SK-N-SH treated with all-trans-retinoic acid at 6 μM for 48 hours (cell line): Measurements from ENCODE around the gene SETD3.

Source experiments
- ATAC-seq: fragments of 200-7000 bp; cut with Tn5 transposase; 3 replicates; pipeline ENCODE4 v1.9.1; 2020; ENCODE audit warnings: mild to moderate bottlenecking, moderate library complexity
- BACH2 ChIP-seq: fragments of 250-450 bp; sonication (Bioruptor Pico); IDR thresholded peaks from 2 replicates; pipeline ENCODE4 v1.9.0; 2021; ENCODE audit warnings: mild to moderate bottlenecking, borderline replicate concordance
- CSDC2 ChIP-seq: fragments of 250-450 bp; sonication (Bioruptor Pico); IDR thresholded peaks from 2 replicates; pipeline ENCODE4 v1.5.0; 2020; ENCODE audit warnings: mild to moderate bottlenecking, moderate library complexity
- ESRRG ChIP-seq: fragments of 250-450 bp; sonication (Bioruptor Pico); IDR thresholded peaks from 2 replicates; pipeline ENCODE4 v1.6.1; 2021; ENCODE audit warnings: mild to moderate bottlenecking
- GLIS3 ChIP-seq: fragments of 250-450 bp; sonication (Bioruptor Pico); IDR thresholded peaks from 2 replicates; pipeline ENCODE4 v1.5.0; 2020; ENCODE audit warnings: mild to moderate bottlenecking, moderate library complexity
- ISL1 ChIP-seq: fragments of 250-450 bp; sonication (Bioruptor Pico); IDR thresholded peaks from 2 replicates; pipeline ENCODE4 v2.1.2; 2022; ENCODE audit warnings: mild to moderate bottlenecking, moderate library complexity
- OSR1 ChIP-seq: fragments of 250-450 bp; sonication (Bioruptor Pico); IDR thresholded peaks from 2 replicates; pipeline ENCODE4 v1.8.0; 2022; ENCODE audit warnings: moderate library complexity, mild to moderate bottlenecking, inconsistent platforms
- PPARA ChIP-seq: fragments of 250-450 bp; sonication (Bioruptor Pico); IDR thresholded peaks from 2 replicates; pipeline ENCODE4 v1.5.0; 2020; ENCODE audit warnings: mild to moderate bottlenecking, borderline replicate concordance
- RARB ChIP-seq: fragments of 250-450 bp; sonication (Bioruptor Pico); IDR thresholded peaks from 2 replicates; pipeline ENCODE4 v1.8.0; 2021; ENCODE audit warnings: mild to moderate bottlenecking, moderate library complexity
- SNAI2 ChIP-seq: fragments of 250-450 bp; sonication (Bioruptor Pico); IDR thresholded peaks from 2 replicates; pipeline ENCODE4 v1.5.0; 2020; ENCODE audit warnings: mild to moderate bottlenecking, moderate library complexity
- TCF4 ChIP-seq: fragments of 250-450 bp; sonication (Bioruptor Pico); IDR thresholded peaks from 2 replicates; pipeline ENCODE4 v1.8.0; 2021; ENCODE audit warnings: mild to moderate bottlenecking, moderate library complexity, borderline replicate concordance
- ZC3H10 ChIP-seq: fragments of 250-450 bp; sonication (Bioruptor Pico); IDR thresholded peaks from 2 replicates; pipeline ENCODE4 v1.5.1; 2021; ENCODE audit warnings: mild to moderate bottlenecking, moderate library complexity
- ZFP3 ChIP-seq: fragments of 250-450 bp; sonication (Bioruptor Pico); IDR thresholded peaks from 2 replicates; pipeline ENCODE4 v1.5.0; 2020; ENCODE audit warnings: mild to moderate bottlenecking, moderate library complexity
- ZFP30 ChIP-seq: fragments of 450-650 bp; formaldehyde crosslinking; IDR thresholded peaks from 2 replicates; pipeline ENCODE4 v1.5.0; 2022; ENCODE audit warnings: mild to moderate bottlenecking, moderate library complexity
- ZNF565 ChIP-seq: fragments of 450-650 bp; formaldehyde crosslinking; conservative IDR thresholded peaks from 2 replicates; pipeline ENCODE4 v1.5.0; 2020; ENCODE audit warnings: low read depth, mild to moderate bottlenecking, moderate library complexity
- ZNF8 ChIP-seq: fragments of 450-650 bp; formaldehyde crosslinking; IDR thresholded peaks from 2 replicates; pipeline ENCODE4 v1.5.0; 2020; ENCODE audit warnings: mild to moderate bottlenecking, moderate library complexity
- TF ChIP-seq, protein P1 (sequence below): fragments of 250-450 bp; sonication (Bioruptor Pico); IDR thresholded peaks from 2 replicates; pipeline ENCODE4 v1.5.1; 2020; ENCODE audit warnings: low read depth, mild to moderate bottlenecking, moderate library complexity
- TF ChIP-seq, protein P2 (sequence below): fragments of 250-450 bp; sonication (Bioruptor Pico); IDR thresholded peaks from 2 replicates; pipeline ENCODE4 v1.8.0; 2020; ENCODE audit warnings: mild to moderate bottlenecking, moderate library complexity, borderline replicate concordance
- TF ChIP-seq, protein P3 (sequence below): fragments of 250-450 bp; sonication (Bioruptor Pico); IDR thresholded peaks from 2 replicates; pipeline ENCODE4 v1.8.0; 2021; ENCODE audit warnings: low read depth, mild to moderate bottlenecking, moderate library complexity, borderline replicate concordance
- TF ChIP-seq, protein P4 (sequence below): fragments of 250-450 bp; sonication (Bioruptor Pico); IDR thresholded peaks from 2 replicates; pipeline ENCODE4 v1.5.0; 2020; ENCODE audit warnings: mild to moderate bottlenecking, moderate library complexity
- TF ChIP-seq, protein P5 (sequence below): fragments of 250-450 bp; sonication (Bioruptor Pico); IDR thresholded peaks from 2 replicates; pipeline ENCODE4 v1.5.1; 2021; ENCODE audit warnings: mild to moderate bottlenecking, moderate library complexity

The SETD3 gene

DNA sequence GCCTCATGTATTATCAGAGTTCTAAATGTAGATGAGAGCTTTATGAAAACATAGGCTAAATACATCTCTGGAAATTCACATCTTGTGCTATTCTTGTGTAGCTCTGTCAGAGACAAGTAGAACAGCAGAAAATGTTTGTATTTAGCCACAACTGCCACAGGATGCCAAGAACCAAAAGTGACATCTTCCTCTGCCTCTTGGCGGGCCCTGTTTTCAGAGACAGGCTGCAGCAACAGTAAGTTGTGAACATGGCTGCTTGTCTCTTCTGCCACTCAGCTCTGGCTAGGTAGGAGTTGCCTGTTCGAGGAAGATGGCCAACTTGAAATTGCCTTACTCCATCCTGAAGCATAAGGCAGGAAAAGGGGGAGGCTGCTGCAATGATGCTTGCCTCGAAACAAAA is 30.4 kb downstream of the SETD3 start:
- ATAC-seq, result no peak
- TF ChIP-seq OSR1, result no peak
- TF ChIP-seq BACH2 (CRISPR knock-in tag), result no peak
- TF ChIP-seq PPARA (CRISPR knock-in tag), result no peak
- no peak for TF ChIP-seq ESRRG (CRISPR knock-in tag)
- TF ChIP-seq, protein P1, sequence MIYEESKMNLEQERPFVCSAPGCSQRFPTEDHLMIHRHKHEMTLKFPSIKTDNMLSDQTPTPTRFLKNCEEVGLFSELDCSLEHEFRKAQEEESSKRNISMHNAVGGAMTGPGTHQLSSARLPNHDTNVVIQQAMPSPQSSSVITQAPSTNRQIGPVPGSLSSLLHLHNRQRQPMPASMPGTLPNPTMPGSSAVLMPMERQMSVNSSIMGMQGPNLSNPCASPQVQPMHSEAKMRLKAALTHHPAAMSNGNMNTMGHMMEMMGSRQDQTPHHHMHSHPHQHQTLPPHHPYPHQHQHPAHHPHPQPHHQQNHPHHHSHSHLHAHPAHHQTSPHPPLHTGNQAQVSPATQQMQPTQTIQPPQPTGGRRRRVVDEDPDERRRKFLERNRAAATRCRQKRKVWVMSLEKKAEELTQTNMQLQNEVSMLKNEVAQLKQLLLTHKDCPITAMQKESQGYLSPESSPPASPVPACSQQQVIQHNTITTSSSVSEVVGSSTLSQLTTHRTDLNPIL (CRISPR knock-in tag), result no peak
- no peak for TF ChIP-seq TCF4 (CRISPR knock-in tag)
- TF ChIP-seq, protein P2, sequence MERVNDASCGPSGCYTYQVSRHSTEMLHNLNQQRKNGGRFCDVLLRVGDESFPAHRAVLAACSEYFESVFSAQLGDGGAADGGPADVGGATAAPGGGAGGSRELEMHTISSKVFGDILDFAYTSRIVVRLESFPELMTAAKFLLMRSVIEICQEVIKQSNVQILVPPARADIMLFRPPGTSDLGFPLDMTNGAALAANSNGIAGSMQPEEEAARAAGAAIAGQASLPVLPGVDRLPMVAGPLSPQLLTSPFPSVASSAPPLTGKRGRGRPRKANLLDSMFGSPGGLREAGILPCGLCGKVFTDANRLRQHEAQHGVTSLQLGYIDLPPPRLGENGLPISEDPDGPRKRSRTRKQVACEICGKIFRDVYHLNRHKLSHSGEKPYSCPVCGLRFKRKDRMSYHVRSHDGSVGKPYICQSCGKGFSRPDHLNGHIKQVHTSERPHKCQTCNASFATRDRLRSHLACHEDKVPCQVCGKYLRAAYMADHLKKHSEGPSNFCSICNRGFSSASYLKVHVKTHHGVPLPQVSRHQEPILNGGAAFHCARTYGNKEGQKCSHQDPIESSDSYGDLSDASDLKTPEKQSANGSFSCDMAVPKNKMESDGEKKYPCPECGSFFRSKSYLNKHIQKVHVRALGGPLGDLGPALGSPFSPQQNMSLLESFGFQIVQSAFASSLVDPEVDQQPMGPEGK, result no peak
- no peak for TF ChIP-seq GLIS3 (CRISPR knock-in tag)
- TF ChIP-seq CSDC2 (CRISPR knock-in tag), result no peak
- TF ChIP-seq, protein P3, sequence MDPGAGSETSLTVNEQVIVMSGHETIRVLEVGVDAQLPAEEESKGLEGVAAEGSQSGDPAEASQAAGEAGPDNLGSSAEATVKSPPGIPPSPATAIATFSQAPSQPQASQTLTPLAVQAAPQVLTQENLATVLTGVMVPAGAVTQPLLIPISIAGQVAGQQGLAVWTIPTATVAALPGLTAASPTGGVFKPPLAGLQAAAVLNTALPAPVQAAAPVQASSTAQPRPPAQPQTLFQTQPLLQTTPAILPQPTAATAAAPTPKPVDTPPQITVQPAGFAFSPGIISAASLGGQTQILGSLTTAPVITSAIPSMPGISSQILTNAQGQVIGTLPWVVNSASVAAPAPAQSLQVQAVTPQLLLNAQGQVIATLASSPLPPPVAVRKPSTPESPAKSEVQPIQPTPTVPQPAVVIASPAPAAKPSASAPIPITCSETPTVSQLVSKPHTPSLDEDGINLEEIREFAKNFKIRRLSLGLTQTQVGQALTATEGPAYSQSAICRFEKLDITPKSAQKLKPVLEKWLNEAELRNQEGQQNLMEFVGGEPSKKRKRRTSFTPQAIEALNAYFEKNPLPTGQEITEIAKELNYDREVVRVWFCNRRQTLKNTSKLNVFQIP (CRISPR knock-in tag), result no peak
- TF ChIP-seq, protein P4, sequence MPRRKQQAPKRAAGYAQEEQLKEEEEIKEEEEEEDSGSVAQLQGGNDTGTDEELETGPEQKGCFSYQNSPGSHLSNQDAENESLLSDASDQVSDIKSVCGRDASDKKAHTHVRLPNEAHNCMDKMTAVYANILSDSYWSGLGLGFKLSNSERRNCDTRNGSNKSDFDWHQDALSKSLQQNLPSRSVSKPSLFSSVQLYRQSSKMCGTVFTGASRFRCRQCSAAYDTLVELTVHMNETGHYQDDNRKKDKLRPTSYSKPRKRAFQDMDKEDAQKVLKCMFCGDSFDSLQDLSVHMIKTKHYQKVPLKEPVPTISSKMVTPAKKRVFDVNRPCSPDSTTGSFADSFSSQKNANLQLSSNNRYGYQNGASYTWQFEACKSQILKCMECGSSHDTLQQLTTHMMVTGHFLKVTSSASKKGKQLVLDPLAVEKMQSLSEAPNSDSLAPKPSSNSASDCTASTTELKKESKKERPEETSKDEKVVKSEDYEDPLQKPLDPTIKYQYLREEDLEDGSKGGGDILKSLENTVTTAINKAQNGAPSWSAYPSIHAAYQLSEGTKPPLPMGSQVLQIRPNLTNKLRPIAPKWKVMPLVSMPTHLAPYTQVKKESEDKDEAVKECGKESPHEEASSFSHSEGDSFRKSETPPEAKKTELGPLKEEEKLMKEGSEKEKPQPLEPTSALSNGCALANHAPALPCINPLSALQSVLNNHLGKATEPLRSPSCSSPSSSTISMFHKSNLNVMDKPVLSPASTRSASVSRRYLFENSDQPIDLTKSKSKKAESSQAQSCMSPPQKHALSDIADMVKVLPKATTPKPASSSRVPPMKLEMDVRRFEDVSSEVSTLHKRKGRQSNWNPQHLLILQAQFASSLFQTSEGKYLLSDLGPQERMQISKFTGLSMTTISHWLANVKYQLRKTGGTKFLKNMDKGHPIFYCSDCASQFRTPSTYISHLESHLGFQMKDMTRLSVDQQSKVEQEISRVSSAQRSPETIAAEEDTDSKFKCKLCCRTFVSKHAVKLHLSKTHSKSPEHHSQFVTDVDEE (CRISPR knock-in tag), result no peak
- no peak for TF ChIP-seq ZNF8 (CRISPR knock-in tag)
- TF ChIP-seq, all 23 proteins: peak for 0

DNA sequence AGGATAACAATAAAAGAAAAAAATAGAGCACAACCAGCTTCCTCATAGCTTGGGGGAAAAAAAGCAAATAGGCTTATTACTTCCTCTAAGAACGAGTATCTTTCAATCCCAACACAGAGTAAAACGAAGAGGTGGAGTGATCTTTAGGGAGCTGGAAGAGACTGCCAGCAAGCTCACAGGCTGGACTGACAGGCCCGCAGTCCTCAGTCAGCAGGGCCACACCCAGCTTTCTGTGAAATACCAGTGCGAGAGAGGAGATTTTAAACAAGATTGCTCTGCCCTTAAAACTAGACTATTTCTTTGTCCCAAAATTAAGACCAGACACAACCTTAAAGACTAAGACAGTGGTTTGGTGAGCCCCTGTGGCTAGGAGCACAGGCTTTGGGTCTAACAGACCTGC is 32.9 kb downstream of the SETD3 start:
- TF ChIP-seq ZFP3 (CRISPR knock-in tag) (no peak), ZNF8 (CRISPR knock-in tag) (no peak), CSDC2 (CRISPR knock-in tag) (no peak), ISL1 (CRISPR knock-in tag) (no peak), ZFP30 (CRISPR knock-in tag) (no peak), SNAI2 (no peak), ZC3H10 (CRISPR knock-in tag) (no peak), ESRRG (CRISPR knock-in tag) (no peak), GLIS3 (CRISPR knock-in tag) (no peak), BACH2 (CRISPR knock-in tag) (no peak)
- TF ChIP-seq, protein P2, result no peak
- TF ChIP-seq, protein P5, sequence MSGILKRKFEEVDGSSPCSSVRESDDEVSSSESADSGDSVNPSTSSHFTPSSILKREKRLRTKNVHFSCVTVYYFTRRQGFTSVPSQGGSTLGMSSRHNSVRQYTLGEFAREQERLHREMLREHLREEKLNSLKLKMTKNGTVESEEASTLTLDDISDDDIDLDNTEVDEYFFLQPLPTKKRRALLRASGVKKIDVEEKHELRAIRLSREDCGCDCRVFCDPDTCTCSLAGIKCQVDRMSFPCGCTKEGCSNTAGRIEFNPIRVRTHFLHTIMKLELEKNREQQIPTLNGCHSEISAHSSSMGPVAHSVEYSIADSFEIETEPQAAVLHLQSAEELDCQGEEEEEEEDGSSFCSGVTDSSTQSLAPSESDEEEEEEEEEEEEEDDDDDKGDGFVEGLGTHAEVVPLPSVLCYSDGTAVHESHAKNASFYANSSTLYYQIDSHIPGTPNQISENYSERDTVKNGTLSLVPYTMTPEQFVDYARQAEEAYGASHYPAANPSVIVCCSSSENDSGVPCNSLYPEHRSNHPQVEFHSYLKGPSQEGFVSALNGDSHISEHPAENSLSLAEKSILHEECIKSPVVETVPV, result no peak

DNA sequence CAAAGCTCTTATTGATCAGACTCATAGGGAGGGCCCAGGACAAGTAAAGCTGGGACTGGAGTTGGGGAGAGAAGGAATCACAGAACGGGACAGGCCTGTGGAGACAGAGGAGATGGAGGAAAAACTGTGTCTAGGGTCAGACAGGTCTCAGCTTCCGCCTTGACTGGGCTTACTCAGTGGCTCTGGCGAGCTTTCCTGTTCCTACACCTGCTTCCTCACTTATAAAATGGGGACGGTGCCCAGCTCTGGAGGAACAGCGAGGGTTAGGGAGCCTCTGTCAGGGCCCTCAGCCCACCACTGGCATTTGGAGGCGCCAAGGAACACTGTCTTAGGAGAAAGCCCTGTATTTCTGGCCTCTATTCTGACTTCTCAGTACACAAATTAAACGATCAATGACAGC is 34.7 kb downstream of the SETD3 start:
- no peak for ATAC-seq
- TF ChIP-seq PPARA (CRISPR knock-in tag) (no peak), ZC3H10 (CRISPR knock-in tag) (no peak), ZFP3 (CRISPR knock-in tag) (no peak), OSR1 (no peak), BACH2 (CRISPR knock-in tag) (no peak), ESRRG (CRISPR knock-in tag) (no peak), ZNF565 (CRISPR knock-in tag) (no peak), RARB (CRISPR knock-in tag) (no peak)
- TF ChIP-seq, protein P3 (CRISPR knock-in tag), result no peak
- TF ChIP-seq, protein P4 (CRISPR knock-in tag), result no peak

More for the DNA sequence above, 32.9 kb downstream of the SETD3 start:
- no peak for ATAC-seq
